Activated CD8-positive, alpha-beta memory T cell treated with anti-CD3 and anti-CD28 coated beads, Interleukin-2, amount 10 ng/mL, durations not matched to agents 7 days and 5 days (primary cell): Measurements from ENCODE around the gene SHC1. TPM values are rescaled to one million over a fixed set of nuclear protein-coding genes. Genes with fewer than 3 reads are reported as not detected.

ENCODE experiments used
- ATAC-seq: fragments of 150-1000 bp; cut with Tn5 transposase; one replicate; pipeline ENCODE4 v1.10.0; 2021; ENCODE audit warnings: moderate library complexity
- CTCF ChIA-PET: fragments of 350-600 bp; sonication (Branson Sonifier 250); formaldehyde crosslinking; loops from one replicate; lab custom pipeline; 2021; ENCODE audit warnings: antibody characterized with exemption; lab: Charles Lee
- DNase-seq: peaks from one replicate; pipeline ENCODE4 v3.0.0-alpha.2; 2020
- H3K27ac Mint-ChIP-seq: one replicate; pipeline ENCODE4 v1.8.0; 2021; ENCODE audit warnings: mild to moderate bottlenecking, mixed read lengths
- H3K27me3 Mint-ChIP-seq: one replicate; pipeline ENCODE4 v1.8.0; 2021; ENCODE audit warnings: mixed read lengths
- H3K36me3 Mint-ChIP-seq: one replicate; pipeline ENCODE4 v1.8.0; 2021; ENCODE audit warnings: mild to moderate bottlenecking, mixed read lengths
- H3K4me1 Mint-ChIP-seq: one replicate; pipeline ENCODE4 v1.8.0; 2021; ENCODE audit warnings: mixed read lengths
- H3K4me3 Mint-ChIP-seq: one replicate; pipeline ENCODE4 v1.8.0; 2021; ENCODE audit warnings: mild to moderate bottlenecking, moderate library complexity, mixed read lengths
- H3K9me3 Mint-ChIP-seq: one replicate; pipeline ENCODE4 v1.8.0; 2022; ENCODE audit warnings: low read depth, mixed read lengths
- total RNA-seq, 2 experiments: library from RNA; stranded (reverse); gene quantifications; one replicate each; pipeline ENCODE4 v1.2.3, GENCODE V29; 2021

SHC1 gene
- total RNA-seq = 10 to 100 TPM; 48.0 to 57.4 TPM

- no peaks in the 10 kb centered on the region for H3K9me3 Mint-ChIP-seq
- CTCF ChIA-PET = interaction anchor here (1.2 to 4.7 kb wide), 8 partner anchors 9 to 114 kb away, joined by 3 to 17 read pairs (median 6); partner anchors contain the start of genes FLAD1 and PYGO2
- H3K4me1 Mint-ChIP-seq = peaks cover 43% of the 10 kb centered on the region
- H3K27ac Mint-ChIP-seq = peak within 1 kb of the TSS; percentile 56
- H3K27me3 Mint-ChIP-seq = no peaks in the 10 kb centered on the region
- DNase-seq (peak; percentile 56), ATAC-seq (no peak)
- H3K36me3 Mint-ChIP-seq = peaks cover 10% of the 10 kb centered on the region
- no peak within 1 kb of the TSS for H3K4me3 Mint-ChIP-seq
Measured at GRCh38 chr1:154970631-154971340, at the start of gene SHC1. Gene SHC1 (minus strand): TSS chr1:154970747. CDS start chr1:154970526, 221 bp downstream.

DNA sequence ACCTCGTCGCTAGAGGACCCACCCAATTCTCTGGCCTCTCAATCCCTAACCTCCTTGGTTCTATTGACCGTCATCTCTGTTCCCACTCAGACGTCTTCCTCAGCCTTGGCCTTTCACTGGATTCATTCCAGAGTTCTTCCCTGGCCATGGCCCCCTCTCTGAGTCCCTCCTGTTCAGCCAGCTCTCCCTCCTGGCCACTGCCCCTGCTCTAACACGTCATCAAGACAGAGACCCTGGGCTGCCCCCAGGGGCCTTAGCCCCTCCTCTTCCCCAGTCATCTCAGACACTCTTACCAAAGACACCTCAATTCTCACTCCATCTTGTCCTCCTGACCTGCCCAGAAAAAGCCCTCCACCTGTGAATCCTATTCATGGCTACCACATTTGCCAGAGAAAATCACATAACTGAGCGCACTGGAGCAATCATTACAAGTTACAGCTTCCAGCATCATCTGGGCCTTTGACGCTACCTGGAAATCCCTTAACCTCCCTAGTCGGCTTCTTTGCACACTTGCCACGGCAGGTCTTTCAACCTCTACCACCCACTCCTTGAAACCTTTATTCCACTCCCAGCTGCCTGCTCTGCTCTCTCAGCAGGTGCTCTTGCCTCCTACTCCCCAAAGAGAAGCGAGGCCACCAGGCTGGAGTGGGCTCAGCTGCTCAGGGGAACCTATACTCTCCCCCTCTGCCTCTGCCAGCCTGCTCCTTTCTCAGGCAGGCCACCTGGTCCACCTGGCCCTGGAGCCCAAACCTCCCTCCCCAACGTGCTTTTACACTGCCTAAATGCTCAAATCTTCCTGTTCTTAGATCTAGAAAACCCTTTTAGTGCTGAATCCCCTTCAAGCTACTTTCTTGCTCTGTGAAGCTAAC lies 49.1 kb upstream of the SHC1 start:
- Mint-ChIP-seq H3K4me1 (peaks cover 24% of the 10 kb centered on the region), H3K36me3 (peaks cover 6% of the 10 kb centered on the region), H3K27ac (no peak overlapping the region), H3K9me3 (no peaks in the 10 kb centered on the region), H3K4me3 (no peak overlapping the region), H3K27me3 (no peaks in the 10 kb centered on the region)
- DNase-seq (no peak), ATAC-seq (no peak)
- CTCF ChIA-PET = interaction anchor here (1.0 to 18.7 kb wide), 12 partner anchors 11 to 112 kb away, joined by 3 to 328 read pairs (median 12); partner anchors contain the start of genes ADAM15, DCST1, DCST2 and EFNA4

DNA sequence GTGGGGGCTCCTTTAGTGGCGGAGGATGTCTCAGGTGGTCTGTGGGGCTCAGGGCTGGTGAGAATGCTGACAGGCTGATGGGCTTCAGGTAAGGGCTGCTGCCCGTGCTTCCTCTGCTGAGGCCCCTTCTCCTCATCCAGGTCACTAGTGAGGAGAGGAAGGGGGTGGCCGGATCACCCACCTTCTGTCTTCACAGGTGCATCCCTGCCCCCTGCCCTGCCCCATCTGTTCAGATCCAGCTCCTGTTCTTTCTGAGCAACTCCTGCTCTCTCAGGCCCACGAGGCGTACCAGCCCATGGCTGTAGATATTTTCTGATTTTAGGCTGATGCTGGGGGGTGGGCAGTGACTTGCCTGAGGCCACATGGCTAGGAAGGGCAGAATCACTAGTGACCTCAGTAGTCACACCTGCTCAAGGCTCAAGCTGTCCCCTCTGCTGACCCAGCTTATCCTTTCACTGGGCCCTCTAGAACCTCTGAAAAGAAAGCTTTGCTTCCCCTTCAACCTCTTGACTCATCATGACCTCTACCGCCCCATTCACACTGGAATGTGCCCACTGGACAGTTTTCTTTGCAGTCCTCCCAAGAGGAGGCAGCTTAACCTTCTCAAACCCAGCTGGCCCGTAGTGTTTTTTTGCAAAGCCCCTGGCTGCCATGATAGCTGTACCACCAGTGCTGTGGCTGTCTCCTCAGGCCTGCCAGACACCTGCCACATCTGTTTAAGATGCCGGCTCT lies 48.2 kb upstream of the SHC1 start:
- no peak for DNase-seq
- ATAC-seq = no peak
- H3K36me3 Mint-ChIP-seq = peaks cover 8% of the 10 kb centered on the region
- no peak overlapping the region for H3K4me3 Mint-ChIP-seq
- no peaks in the 10 kb centered on the region for H3K9me3 Mint-ChIP-seq
- no peak overlapping the region for H3K27ac Mint-ChIP-seq
- CTCF ChIA-PET = interaction anchor here (1.0 to 18.7 kb wide), 13 partner anchors 10 to 111 kb away, joined by 3 to 328 read pairs (median 13); partner anchors contain the start of genes ADAM15, CKS1B, DCST1 and DCST2
- peaks cover 29% of the 10 kb centered on the region for H3K4me1 Mint-ChIP-seq
- H3K27me3 Mint-ChIP-seq = no peaks in the 10 kb centered on the region

- Mint-ChIP-seq H3K4me3 (peak overlapping the region; percentile 47), H3K36me3 (peaks cover 8% of the 10 kb centered on the region), H3K9me3 (no peaks in the 10 kb centered on the region), H3K27ac (peak overlapping the region; percentile 44), H3K4me1 (peaks cover 38% of the 10 kb centered on the region), H3K27me3 (no peaks in the 10 kb centered on the region)
- CTCF ChIA-PET = interaction anchor here (0.6 to 18.7 kb wide), 35 partner anchors 8 to 458 kb away, joined by 3 to 328 read pairs (median 6); partner anchors contain the start of genes ADAM15, CKS1B, DCST1 and DCST2
- DNase-seq (no peak), ATAC-seq (peak; percentile 11)
Measured at GRCh38 chr1:155017946-155018316, 47.4 kb upstream of the SHC1 start.

- H3K27me3 Mint-ChIP-seq = no peaks in the 10 kb centered on the region
- CTCF ChIA-PET = interaction anchor here (0.6 to 18.7 kb wide), 37 partner anchors 9 to 458 kb away, joined by 3 to 328 read pairs (median 6); partner anchors contain the start of genes ADAM15, CKS1B, DCST1 and DCST2
- H3K36me3 Mint-ChIP-seq = peaks cover 8% of the 10 kb centered on the region
- peak overlapping the region; percentile 47 for H3K4me3 Mint-ChIP-seq
- DNase-seq (peak; percentile 89), ATAC-seq (peak; percentile 99)
- peaks cover 42% of the 10 kb centered on the region for H3K4me1 Mint-ChIP-seq
- no peaks in the 10 kb centered on the region for H3K9me3 Mint-ChIP-seq
- peak overlapping the region; percentile 44 for H3K27ac Mint-ChIP-seq
Measured at GRCh38 chr1:155017041-155017945, 46.7 kb upstream of the SHC1 start.

- DNase-seq = no peak
- H3K27ac Mint-ChIP-seq = no peak overlapping the region
- H3K36me3 Mint-ChIP-seq = peaks cover 8% of the 10 kb centered on the region
Measured at GRCh38 chr1:155016231-155016831, 45.8 kb upstream of the SHC1 start.

DNA sequence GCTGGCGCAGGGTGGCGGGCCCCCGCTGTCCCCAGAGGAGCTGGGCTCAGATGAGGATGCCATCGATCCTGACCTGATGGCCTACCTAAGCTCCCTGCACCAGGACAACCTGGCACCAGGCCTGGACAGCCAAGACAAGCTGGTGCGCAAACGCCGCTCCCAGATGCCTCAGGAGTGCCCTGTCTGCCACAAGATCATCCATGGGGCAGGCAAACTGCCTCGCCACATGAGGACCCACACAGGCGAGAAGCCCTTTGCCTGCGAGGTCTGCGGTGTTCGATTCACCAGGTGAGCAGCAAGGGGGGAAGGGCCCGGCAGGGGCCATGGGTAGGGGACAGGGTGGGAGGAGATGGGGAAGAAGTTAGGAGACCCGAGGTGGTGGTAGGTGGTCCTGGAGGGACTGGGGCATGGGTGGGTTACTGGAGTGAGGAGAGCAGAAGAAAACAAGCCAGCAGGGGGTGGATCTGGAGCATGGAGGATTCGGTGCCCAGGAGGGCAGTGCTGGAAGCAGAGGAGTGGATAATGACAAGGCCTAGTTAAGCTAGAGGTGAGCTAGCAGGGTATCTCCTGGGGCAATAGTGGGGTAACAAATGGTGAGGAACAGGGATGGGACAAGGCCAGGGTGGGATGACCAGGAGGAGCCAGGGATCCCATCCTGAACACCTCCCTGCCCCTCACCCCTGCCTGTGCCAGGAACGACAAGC lies 45.1 kb upstream of the SHC1 start:
- no peaks in the 10 kb centered on the region for H3K27me3 Mint-ChIP-seq
- no peaks in the 10 kb centered on the region for H3K9me3 Mint-ChIP-seq
- CTCF ChIA-PET = interaction anchor here (1.1 to 18.7 kb wide), 14 partner anchors 7 to 400 kb away, joined by 3 to 328 read pairs (median 12); partner anchors contain the start of genes ADAM15, CKS1B, EFNA4 and FLAD1
- ATAC-seq = no peak
- peaks cover 11% of the 10 kb centered on the region for H3K36me3 Mint-ChIP-seq
- DNase-seq = no peak
- peaks cover 54% of the 10 kb centered on the region for H3K4me1 Mint-ChIP-seq
- H3K4me3 Mint-ChIP-seq = no peak overlapping the region
- H3K27ac Mint-ChIP-seq = no peak overlapping the region

More at GRCh38 chr1:155016231-155016831, 45.8 kb upstream of the SHC1 start:
- ATAC-seq = no peak
- H3K4me3 Mint-ChIP-seq = no peak overlapping the region
- peaks cover 47% of the 10 kb centered on the region for H3K4me1 Mint-ChIP-seq
- no peaks in the 10 kb centered on the region for H3K27me3 Mint-ChIP-seq
- CTCF ChIA-PET = interaction anchor here (0.6 to 18.7 kb wide), 20 partner anchors 8 to 400 kb away, joined by 3 to 328 read pairs (median 10); partner anchors contain the start of genes ADAM15, CKS1B, DCST1 and DCST2
- no peaks in the 10 kb centered on the region for H3K9me3 Mint-ChIP-seq

- CTCF ChIA-PET = interaction anchor here (1.3 to 18.7 kb wide), 10 partner anchors 7 to 224 kb away, joined by 3 to 328 read pairs (median 18); partner anchors contain the start of genes ADAM15, CKS1B, EFNA4 and FLAD1
- Mint-ChIP-seq H3K27ac (no peak overlapping the region), H3K27me3 (no peaks in the 10 kb centered on the region), H3K36me3 (peaks cover 11% of the 10 kb centered on the region), H3K4me3 (no peak overlapping the region), H3K4me1 (peaks cover 61% of the 10 kb centered on the region), H3K9me3 (no peaks in the 10 kb centered on the region)
- ATAC-seq (no peak), DNase-seq (no peak)
Measured at GRCh38 chr1:155014709-155015508, 44.4 kb upstream of the SHC1 start.

GRCh38 chr1:155013632-155014031 lies 43.1 kb upstream of the SHC1 start:
- H3K36me3 Mint-ChIP-seq = peaks cover 16% of the 10 kb centered on the region
- no peaks in the 10 kb centered on the region for H3K9me3 Mint-ChIP-seq
- no peaks in the 10 kb centered on the region for H3K27me3 Mint-ChIP-seq
- CTCF ChIA-PET = interaction anchor here (0.9 to 18.7 kb wide), 6 partner anchors 15 to 71 kb away, joined by 3 to 328 read pairs (median 5); partner anchors contain the start of genes ADAM15, EFNA4, FLAD1 and LENEP
- no peak overlapping the region for H3K4me3 Mint-ChIP-seq
- DNase-seq (no peak), ATAC-seq (no peak)
- H3K4me1 Mint-ChIP-seq = peaks cover 70% of the 10 kb centered on the region
- peak overlapping the region; percentile 72 for H3K27ac Mint-ChIP-seq
